Peyer's patch (tissue), 4 donors: ENCODE measurements around the gene MAB21L4.

Experiments used
- CTCF ChIP-seq, 6 experiments: fragments of 450-650 bp in 4 of 6; fragments of 200-600 bp in 2 of 6; sonication (generic) in 1 of 6; IDR thresholded peaks; one replicate each; pipeline ENCODE4 v1.5.1; 2017 to 2019; ENCODE audit warnings: antibody characterized with exemption in 6 of 6, mild to moderate bottlenecking in 3 of 6, moderate library complexity in 1 of 6
- POLR2A ChIP-seq, 2 donors: fragments of 450-650 bp; IDR thresholded peaks; one replicate each; pipeline ENCODE4 v1.5.1; 2017; ENCODE audit warnings: antibody characterized with exemption in 2 of 2, mild to moderate bottlenecking in 2 of 2, moderate library complexity in 2 of 2

GRCh38 chr2:240857039-240858008 is 38.6 kb downstream of the MAB21L4 start:
- TF ChIP-seq CTCF (IDR thresholded peaks at IDR 0.05) = no peak
- TF ChIP-seq POLR2A (IDR thresholded peaks at IDR 0.05) = no peak
